Activated T-helper 1 cell treated with anti-CD3 and anti-CD28 coated beads, Interleukin-2, amount 50 U/mL, for 16 hours (primary cell): ENCODE results near the gene ZNF217.
"Not testable (repeated sequence)": the region's sequence is repeated elsewhere in the genome, so short reads cannot be mapped to it uniquely, and the experiment has no call there.

Experiments used
- DNase-seq, 2 donors: peaks; one replicate each; pipeline ENCODE4 v3.0.0-alpha.2; 2020; ENCODE audit warnings: low read depth in 1 of 2, low spot score in 1 of 2

ZNF217 gene

GRCh38 chr20:53593466-53594007 is at the start of gene ZNF217:
TSS of gene ZNF217 (minus strand) at chr20:53593839. CDS start at chr20:53582826, 11,013 bp downstream.
- DNase-seq, result peak; percentile 35 to 48

DNA sequence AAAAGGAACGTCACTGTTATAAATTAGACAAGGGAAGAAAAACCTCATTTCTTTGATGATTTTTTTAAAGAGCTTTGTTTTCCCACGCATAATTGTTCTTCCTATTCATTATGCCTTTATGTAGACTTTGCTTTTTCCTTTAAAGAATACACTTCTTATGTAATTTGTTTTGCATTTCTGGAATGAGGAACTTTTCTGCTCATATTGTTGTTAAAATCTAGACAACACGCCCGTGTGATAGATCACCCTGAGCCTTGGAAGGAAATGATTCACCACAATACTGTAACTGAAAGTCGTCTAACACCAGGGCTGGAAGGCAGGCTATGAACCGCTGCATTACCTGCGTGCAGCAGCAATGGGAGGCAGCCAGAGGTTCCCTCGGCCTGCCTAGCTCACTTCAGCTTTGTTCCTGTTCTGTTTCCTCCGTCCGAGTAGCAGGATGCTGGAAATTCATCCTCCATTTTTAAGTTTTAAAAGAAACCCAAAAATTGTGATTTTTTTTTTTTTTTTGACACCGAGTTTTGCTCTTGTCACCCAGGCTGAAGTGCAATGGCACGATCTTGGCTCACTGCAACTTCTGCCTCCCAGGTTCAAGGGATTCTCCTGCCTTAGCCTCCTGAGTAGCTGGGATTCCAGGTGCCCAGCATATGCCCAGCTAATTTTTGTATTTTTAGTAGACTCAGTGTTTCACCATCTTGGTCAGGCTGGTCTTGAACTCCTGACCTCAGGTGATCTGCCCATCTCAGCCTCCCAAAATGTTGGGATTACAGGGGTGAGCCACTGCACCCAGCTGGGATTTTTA is 49.6 kb upstream of the ZNF217 start:
- peak; percentile 35 to 43 for DNase-seq

GRCh38 chr20:53642196-53643030 is 48.8 kb upstream of the ZNF217 start:
- DNase-seq, result no peak

GRCh38 chr20:53639647-53640440 is 46.2 kb upstream of the ZNF217 start:
- no peak for DNase-seq

DNA sequence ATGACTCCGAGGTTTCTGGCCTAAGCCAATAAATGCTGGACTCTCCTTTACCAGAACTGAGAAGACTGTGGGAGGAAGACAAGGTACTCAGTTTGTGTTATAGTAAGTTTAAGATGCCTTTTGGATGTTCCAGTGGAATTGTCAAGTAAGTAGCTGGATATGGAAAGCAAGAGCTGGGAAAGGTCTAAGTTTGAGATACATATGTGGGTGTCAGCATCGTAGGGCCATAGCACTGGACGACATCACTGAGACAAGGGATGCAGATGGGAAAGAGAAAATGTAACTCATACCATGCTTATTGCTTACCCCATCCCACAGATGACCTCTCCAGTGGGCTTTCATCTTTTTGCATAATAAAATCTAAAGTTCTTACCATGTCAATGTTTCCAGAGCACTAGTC is 45.5 kb upstream of the ZNF217 start:
- no peak for DNase-seq

GRCh38 chr20:53637310-53637709 is 43.7 kb upstream of the ZNF217 start:
- not testable (repeated sequence) for DNase-seq

DNA sequence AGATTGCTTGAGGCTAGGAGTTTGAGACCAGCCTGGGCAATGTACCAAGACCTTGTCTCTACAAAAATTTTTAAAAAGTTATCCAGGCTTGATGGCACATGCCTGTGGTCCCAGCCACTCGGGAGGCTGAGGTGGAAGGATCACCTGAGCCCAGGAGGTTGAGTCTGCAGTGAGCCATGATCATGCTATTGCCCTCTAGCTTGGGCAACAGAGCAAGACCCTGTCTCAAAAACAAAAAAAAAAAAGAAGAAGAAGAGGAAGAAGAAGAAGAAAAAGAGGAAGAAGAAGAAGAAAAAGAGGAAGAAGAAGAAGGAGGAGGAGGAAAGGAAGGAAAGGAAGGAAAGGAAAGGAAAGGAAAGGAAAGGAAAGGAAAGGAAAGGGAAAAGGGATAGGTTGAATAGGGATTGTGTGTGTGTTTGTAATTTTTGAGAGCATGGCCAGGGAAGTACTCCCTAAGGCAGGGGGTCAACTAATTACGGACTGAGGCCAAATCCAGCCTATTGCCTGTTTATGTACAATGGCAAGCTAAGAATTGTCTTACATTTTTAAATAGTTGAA is 43.0 kb upstream of the ZNF217 start:
- DNase-seq, result no peak

DNA sequence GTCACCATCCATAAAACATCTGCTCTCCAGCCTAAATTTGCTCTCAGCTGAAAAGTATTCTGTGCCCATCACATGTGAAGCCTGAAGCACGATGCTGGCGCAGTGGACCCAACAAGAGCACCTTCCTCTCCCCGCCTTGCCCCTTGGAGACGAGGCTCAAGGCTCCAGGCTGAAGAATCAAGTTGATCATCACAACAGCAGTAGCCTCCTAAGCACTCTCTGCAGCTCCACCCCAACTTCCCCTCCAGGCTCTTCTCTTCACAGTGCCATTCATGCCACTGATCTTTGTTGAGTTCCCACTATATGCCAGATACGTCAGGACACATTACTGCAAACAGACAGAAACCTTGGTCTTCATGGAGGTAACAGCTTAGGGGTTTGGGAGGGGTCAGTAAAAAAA is 41.6 kb upstream of the ZNF217 start:
- DNase-seq, result no peak

GRCh38 chr20:53631909-53632662 is 38.4 kb upstream of the ZNF217 start:
- DNase-seq, result no peak

- DNase-seq, result no peak
Measured at GRCh38 chr20:53629436-53629835, 35.8 kb upstream of the ZNF217 start.

DNA sequence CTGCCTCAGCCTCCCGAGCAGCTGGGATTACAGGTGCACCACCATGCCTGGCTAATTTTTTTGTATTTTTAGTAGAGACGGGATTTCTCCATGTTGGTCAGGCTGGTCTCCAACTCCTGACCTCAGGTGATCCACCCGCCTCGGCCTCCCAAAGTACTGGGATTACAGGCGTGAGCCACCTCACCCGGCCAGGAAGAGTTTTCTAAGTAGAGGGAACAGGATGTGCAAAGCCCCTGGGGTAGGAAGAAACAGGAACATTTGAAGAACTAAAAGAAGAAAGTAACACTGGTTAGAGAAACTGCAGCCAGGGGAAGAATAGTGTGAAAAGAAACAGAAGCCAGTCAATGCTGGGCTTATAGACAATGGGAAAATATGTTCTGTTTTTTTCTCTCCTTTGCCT is 35.1 kb upstream of the ZNF217 start:
- not testable (repeated sequence) for DNase-seq

- no peak for DNase-seq
Measured at GRCh38 chr20:53628076-53628475, 34.4 kb upstream of the ZNF217 start.

GRCh38 chr20:53627001-53627400 is 33.4 kb upstream of the ZNF217 start:
- not testable (repeated sequence) for DNase-seq

- DNase-seq, result no peak
Measured at GRCh38 chr20:53626584-53626983, 32.9 kb upstream of the ZNF217 start.

- DNase-seq, result no peak
Measured at GRCh38 chr20:53625311-53626129, 31.9 kb upstream of the ZNF217 start.

GRCh38 chr20:53624927-53625250 is 31.2 kb upstream of the ZNF217 start:
- DNase-seq, result not testable (repeated sequence)

DNA sequence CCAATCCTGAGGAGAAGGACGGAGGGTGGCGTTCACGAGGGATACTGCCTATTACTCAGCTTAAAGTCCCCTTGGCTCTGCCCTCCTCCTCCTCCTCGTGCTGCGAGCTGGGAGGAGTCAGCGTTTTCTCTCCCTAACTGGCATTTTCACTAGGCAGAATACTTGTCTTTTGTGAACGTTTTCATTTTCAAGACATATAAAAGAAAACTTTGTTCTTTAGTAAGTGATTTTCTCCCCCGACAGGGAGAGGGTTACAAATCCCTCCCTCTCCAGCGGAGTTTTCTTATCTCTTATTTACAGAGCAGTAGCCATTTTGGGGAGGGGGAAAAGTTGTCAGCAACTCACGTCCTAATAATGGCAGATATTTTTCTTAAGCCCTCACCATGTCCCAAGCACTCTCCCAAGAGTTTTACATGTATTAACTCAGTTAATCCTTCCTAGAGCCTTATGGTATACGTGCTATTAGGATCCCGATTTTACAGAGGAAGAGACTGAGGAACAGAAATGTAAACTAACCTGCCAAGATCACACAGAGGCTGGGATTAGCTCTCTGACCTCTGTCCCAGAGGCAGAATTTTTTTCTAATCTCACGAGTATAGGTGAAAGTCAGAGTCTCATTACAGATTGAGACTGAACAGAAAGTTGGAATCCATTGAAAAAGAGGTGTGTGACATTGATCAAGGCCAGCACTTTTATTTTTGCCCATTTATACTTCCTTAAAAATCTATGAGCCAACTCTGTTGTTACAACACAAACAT is 30.0 kb upstream of the ZNF217 start:
- peak; percentile 14 to 16 for DNase-seq

DNA sequence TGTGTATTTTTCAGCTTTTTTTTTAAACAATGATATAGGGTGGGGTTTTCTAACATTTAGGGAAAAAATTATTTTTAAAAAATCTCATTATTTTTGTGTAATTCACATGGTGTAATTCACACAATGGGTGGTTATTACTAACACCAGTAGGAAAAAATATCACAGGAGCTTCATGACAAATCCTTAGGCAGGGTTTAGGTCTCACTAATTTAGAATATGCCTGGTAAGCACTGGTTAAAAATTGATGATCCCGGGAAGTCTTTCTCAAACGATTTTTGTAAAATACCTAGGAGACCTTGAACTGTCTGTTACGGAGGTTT is 29.5 kb upstream of the ZNF217 start:
- no peak for DNase-seq
